Right cardiac atrium (tissue), 5 donors: ENCODE measurements around the gene CELF6. TPM values are rescaled to one million over a fixed set of nuclear protein-coding genes. Genes with fewer than 3 reads are reported as not detected.

Experiments used
- ATAC-seq, 2 donors: fragments of 200-7000 bp; cut with Tn5 transposase; one replicate each; pipeline versions ENCODE4 v1.8.0 to v1.9.1; 2020; ENCODE audit warnings: moderate library complexity in 2 of 2, mild to moderate bottlenecking in 1 of 2
- DNase-seq, 3 donors: peaks; one replicate each; pipeline ENCODE4 v3.0.0-alpha.2; 2020
- H3K27ac ChIP-seq: one replicate; pipeline ENCODE4 v1.5.1; 2013; ENCODE audit warnings: mild to moderate bottlenecking, low read length, control low read depth, moderate library complexity
- H3K27me3 ChIP-seq: one replicate; pipeline ENCODE4 v1.6.1; 2013; ENCODE audit not compliant: control insufficient read depth, insufficient read depth
- H3K4me1 ChIP-seq: one replicate; pipeline ENCODE4 v1.6.1; 2013; ENCODE audit warnings: low read length; ENCODE audit not compliant: control insufficient read depth, insufficient read depth
- H3K4me3 ChIP-seq: one replicate; pipeline ENCODE4 v1.5.1; 2013; ENCODE audit warnings: low read length, control low read depth
- H3K9me3 ChIP-seq: one replicate; pipeline ENCODE4 v1.6.1; 2013; ENCODE audit warnings: low read length; ENCODE audit not compliant: control insufficient read depth
- WGBS: extraction: QIAGEN DNeasy Blood & Tissue Kit; methylation state at CpG from one replicate; pipeline ENCODE4 v1.1.7; 2013; 5-methylcytosine and 5-hydroxymethylcytosine counted together
- intact Hi-C, 4 donors: fragments of 100-400 bp; cut with DNase I; formaldehyde crosslinking; loops; one replicate each; pipeline versions ENCODE4 v1.11.0 to v1.14.0; 2022 to 2023
- polyA plus RNA-seq: library from polyadenylated mRNA; stranded (reverse); fragments of 200-250 nt; gene quantifications from one replicate; pipeline ENCODE4 v1.2.3, GENCODE V29; 2013
- total RNA-seq, 4 donors: library from RNA; stranded (reverse); fragmentation: NEBNext Ultra II Directional; extraction: Animal tissue kit (Norgen Biotek cat#: 25700); gene quantifications; one replicate each; pipeline ENCODE4 v1.2.1, GENCODE V29; 2021
- donor health status: healthy with polysubstance abuse.
- donor health status: DM: no; HTN: yes; CAD: no.
- donor health status: DM: no; HTN: no; CAD: no.
- donor health status: DM: no; HTN: yes; CAD: no; lungs with severe emphysema.
- donor health status: DM: yes; HTN: yes; CAD: no.

CELF6 gene
- total and polyA plus RNA-seq, 5 donors: 0.42 to 2.2 (median 1.5) TPM

- H3K4me3 ChIP-seq: no peak overlapping the region
- WGBS: 78% methylated on average over 1 of the region's 1 CpG
- H3K4me1 ChIP-seq: peaks cover 2% of the 10 kb centered on the region
- intact Hi-C loops: no loop called here
- no peaks in the 10 kb centered on the region for H3K9me3 ChIP-seq
- DNase-seq (no peak), ATAC-seq (no peak)
- no peaks in the 10 kb centered on the region for H3K27me3 ChIP-seq
- H3K27ac ChIP-seq: no peak overlapping the region
Observed at GRCh38 chr15:72344602-72345001, 24.6 kb upstream of the CELF6 start.

- ATAC-seq (no peak), DNase-seq (peak in 1 of 3 donors; percentile 16)
- H3K27ac ChIP-seq: no peak overlapping the region
- 56% methylated on average over 11 of the region's 11 CpGs for WGBS
- no peaks in the 10 kb centered on the region for H3K9me3 ChIP-seq
- no peak overlapping the region for H3K4me3 ChIP-seq
- intact Hi-C loops: no loop called here
- peaks cover 2% of the 10 kb centered on the region for H3K4me1 ChIP-seq
- no peaks in the 10 kb centered on the region for H3K27me3 ChIP-seq
Observed at GRCh38 chr15:72342385-72342784, 22.4 kb upstream of the CELF6 start.

- WGBS: 78% methylated on average over 6 of the region's 6 CpGs
- DNase-seq: no peak
- Histone ChIP-seq H3K9me3 (no peaks in the 10 kb centered on the region), H3K4me1 (peaks cover 2% of the 10 kb centered on the region), H3K27ac (no peak overlapping the region), H3K27me3 (no peaks in the 10 kb centered on the region), H3K4me3 (no peak overlapping the region)
- ATAC-seq: no peak
- intact Hi-C loops: no loop called here
Observed at GRCh38 chr15:72341361-72341760, 21.4 kb upstream of the CELF6 start.

- Histone ChIP-seq H3K9me3 (no peaks in the 10 kb centered on the region), H3K4me1 (peaks cover 2% of the 10 kb centered on the region), H3K27me3 (no peaks in the 10 kb centered on the region), H3K27ac (no peak overlapping the region), H3K4me3 (no peak overlapping the region)
- ATAC-seq (no peak), DNase-seq (no peak)
- intact Hi-C loops: no loop called here
- 94% methylated on average over 1 of the region's 1 CpG for WGBS
Observed at GRCh38 chr15:72340366-72340765, 20.4 kb upstream of the CELF6 start.

- peak overlapping the region; percentile 17 for H3K27ac ChIP-seq
- DNase-seq (no peak), ATAC-seq (peak; percentile 77 to 78)
- no peak overlapping the region for H3K4me3 ChIP-seq
- 32% methylated on average over 3 of the region's 3 CpGs for WGBS
- intact Hi-C loops: no loop called here
- no peaks in the 10 kb centered on the region for H3K9me3 ChIP-seq
- no peaks in the 10 kb centered on the region for H3K27me3 ChIP-seq
- peaks cover 2% of the 10 kb centered on the region for H3K4me1 ChIP-seq
Observed at GRCh38 chr15:72339777-72340177, 19.8 kb upstream of the CELF6 start.

GRCh38 chr15:72338617-72339321, 18.8 kb upstream of the CELF6 start:
- Histone ChIP-seq H3K27me3 (no peaks in the 10 kb centered on the region), H3K4me3 (no peak overlapping the region), H3K4me1 (peaks cover 2% of the 10 kb centered on the region), H3K27ac (peak overlapping the region; percentile 35), H3K9me3 (no peaks in the 10 kb centered on the region)
- ATAC-seq (peak; percentile 85 to 86), DNase-seq (peak in 1 of 3 donors; percentile 29)
- intact Hi-C loops: no loop called here
- 60% methylated on average over 9 of the region's 9 CpGs for WGBS

GRCh38 chr15:72338148-72338547, 18.2 kb upstream of the CELF6 start:
- intact Hi-C loops: no loop called here
- DNase-seq (no peak), ATAC-seq (no peak)
- Histone ChIP-seq H3K27me3 (no peaks in the 10 kb centered on the region), H3K4me1 (peaks cover 2% of the 10 kb centered on the region), H3K4me3 (no peak overlapping the region), H3K27ac (peak overlapping the region; percentile 35), H3K9me3 (no peaks in the 10 kb centered on the region)
- over 99% methylated on average over 2 of the region's 2 CpGs for WGBS

GRCh38 chr15:72334842-72335241, 14.9 kb upstream of the CELF6 start:
- no peaks in the 10 kb centered on the region for H3K9me3 ChIP-seq
- 88% methylated on average over 2 of the region's 2 CpGs for WGBS
- ATAC-seq (no peak), DNase-seq (no peak)
- peaks cover 1% of the 10 kb centered on the region for H3K4me1 ChIP-seq
- intact Hi-C loops: no loop called here
- no peak overlapping the region for H3K27ac ChIP-seq
- no peak overlapping the region for H3K4me3 ChIP-seq
- no peaks in the 10 kb centered on the region for H3K27me3 ChIP-seq

- Histone ChIP-seq H3K4me3 (no peak overlapping the region), H3K27ac (no peak overlapping the region), H3K27me3 (no peaks in the 10 kb centered on the region), H3K4me1 (no peaks in the 10 kb centered on the region), H3K9me3 (no peaks in the 10 kb centered on the region)
- intact Hi-C loops: no loop called here
- no peak for ATAC-seq
- WGBS: 76% methylated on average over 3 of the region's 3 CpGs
- DNase-seq: no peak
Observed at GRCh38 chr15:72331021-72331420, 11.1 kb upstream of the CELF6 start.

GRCh38 chr15:72323752-72324151, 3.8 kb upstream of the CELF6 start:
- Histone ChIP-seq H3K4me1 (peaks cover 7% of the 10 kb centered on the region), H3K27me3 (no peaks in the 10 kb centered on the region), H3K9me3 (no peaks in the 10 kb centered on the region), H3K27ac (no peak overlapping the region), H3K4me3 (no peak overlapping the region)
- intact Hi-C loops: no loop called here
- DNase-seq (no peak), ATAC-seq (no peak)
- 100% methylated on average over 1 of the region's 1 CpG for WGBS

GRCh38 chr15:72319360-72319984, 485 bp downstream of the CELF6 start:
- H3K9me3 ChIP-seq: no peaks in the 10 kb centered on the region
- intact Hi-C loops: no loop called here
- H3K4me1 ChIP-seq: peaks cover 7% of the 10 kb centered on the region
- ATAC-seq: peak; percentile 89 to 91
- no peak overlapping the region for H3K27ac ChIP-seq
- H3K27me3 ChIP-seq: no peaks in the 10 kb centered on the region
- 6% methylated on average over 48 of the region's 48 CpGs for WGBS
- DNase-seq: peak; percentile 75 to 92 (median 90)
- peak overlapping the region; percentile 80 for H3K4me3 ChIP-seq
